Endothelial cell of umbilical vein (primary cell): Measurements from ENCODE around the gene SLC27A6. TPM values are rescaled to one million over a fixed set of nuclear protein-coding genes. Genes with fewer than 3 reads are reported as not detected.

Experiments used
- BruUV-seq: library from RNA; stranded (reverse); fragments of 400-500 nt; replicated peaks from 2 replicates; lab custom pipeline; 2021; lab: Mats Ljungman, UMichigan
- CTCF ChIA-PET: fragments of 300-600, 350-600 bp; sonication (Branson Sonifier 250); formaldehyde crosslinking; loops from one replicate; lab custom pipeline; 2021; ENCODE audit warnings: antibody characterized with exemption, inconsistent platforms; lab: Charles Lee
- POLR2A ChIA-PET: fragments of 300-600, 350-600 bp; sonication (Branson Sonifier 250); formaldehyde crosslinking; loops from one replicate; lab custom pipeline; 2021; ENCODE audit warnings: antibody characterized with exemption, inconsistent platforms; lab: Charles Lee
- DNase-seq: peaks from one replicate; pipeline ENCODE4 v3.0.0-alpha.2; 2011; ENCODE audit warnings: low read depth, low spot score
- FAIRE-seq: peaks from 2 replicates; lab custom pipeline; 2011; peaks lifted over from hg19 to GRCh38; lab: Jason Lieb, UNC
- H2AFZ ChIP-seq: 2 replicates; pipeline ENCODE4 v1.6.0; 2012; ENCODE audit warnings: low read depth, low read length, control low read depth, inconsistent platforms
- H3K27ac ChIP-seq: 2 replicates; pipeline ENCODE4 v1.5.1; 2011; ENCODE audit warnings: low read depth, mild to moderate bottlenecking, control low read depth, low read length, moderate library complexity; ENCODE audit not compliant: insufficient read depth
- H3K27me3 ChIP-seq, 2 experiments: 2 replicates each; pipeline versions ENCODE4 v1.6.0 to v1.6.1; 2011; ENCODE audit warnings: low read length in 2 of 2, mixed read lengths in 1 of 2; ENCODE audit not compliant: control insufficient read depth in 2 of 2, insufficient read depth in 2 of 2
- H3K36me3 ChIP-seq, 2 experiments: 2 replicates in 1 of 2; 3 replicates in 1 of 2; pipeline ENCODE4 v1.5.1; 2011; ENCODE audit warnings: low read length in 2 of 2, mild to moderate bottlenecking in 1 of 2, moderate library complexity in 1 of 2; ENCODE audit not compliant: control insufficient read depth in 2 of 2, insufficient read depth in 2 of 2; ENCODE audit errors: extremely low read depth in 1 of 2
- H3K4me1 ChIP-seq: 3 replicates; pipeline ENCODE4 v1.5.1; 2011; ENCODE audit warnings: mild to moderate bottlenecking, low read length; ENCODE audit not compliant: control insufficient read depth, insufficient read depth; ENCODE audit errors: extremely low read depth
- H3K4me2 ChIP-seq: 2 replicates; pipeline ENCODE4 v1.6.1; 2011; ENCODE audit warnings: low read length, control low read depth, mixed read lengths; ENCODE audit not compliant: insufficient read depth
- H3K4me3 ChIP-seq, 3 experiments: fragments of 200-600 bp in 1 of 3; sonication (generic), shearing (Covaris generic) in 1 of 3; replicated peaks in 1 of 3; 2 replicates each; pipeline ENCODE4 v1.5.1; 2011 to 2016; ENCODE audit warnings: control low read depth in 3 of 3, low read length in 3 of 3, mild to moderate bottlenecking in 2 of 3, inconsistent platforms in 1 of 3, low read depth in 1 of 3, moderate library complexity in 1 of 3; ENCODE audit not compliant: insufficient read depth in 1 of 3
- H3K79me2 ChIP-seq: 2 replicates; pipeline ENCODE4 v1.6.0; 2012; ENCODE audit warnings: low read length, inconsistent platforms; ENCODE audit not compliant: control insufficient read depth, insufficient read depth
- H3K9ac ChIP-seq: replicated peaks from 2 replicates; pipeline ENCODE3; 2011; ENCODE audit warnings: low read length, control low read depth; ENCODE audit not compliant: insufficient read depth; ENCODE audit errors: extremely low read depth
- H3K9me1 ChIP-seq: replicated peaks from 3 replicates; pipeline ENCODE4 v1.6.0; 2011; ENCODE audit warnings: mild to moderate bottlenecking, low read length; ENCODE audit not compliant: control insufficient read depth, insufficient read depth; ENCODE audit errors: extremely low read depth
- H3K9me3 ChIP-seq: replicated peaks from 2 replicates; pipeline ENCODE4 v1.5.1; 2012; ENCODE audit warnings: low read length, inconsistent platforms; ENCODE audit not compliant: control insufficient read depth, insufficient read depth
- H4K20me1 ChIP-seq: replicated peaks from 2 replicates; pipeline ENCODE3; 2011; ENCODE audit warnings: mild to moderate bottlenecking, low read length; ENCODE audit not compliant: control insufficient read depth, insufficient read depth; ENCODE audit errors: extremely low read depth
- EZH2 ChIP-seq: IDR thresholded peaks from 2 replicates; pipeline ENCODE4 v1.6.1; 2012; ENCODE audit warnings: borderline replicate concordance, low read depth, mild to moderate bottlenecking, moderate library complexity, low read length, inconsistent platforms; ENCODE audit not compliant: severe bottlenecking
- FOS ChIP-seq: IDR thresholded peaks from 2 replicates; pipeline ENCODE4 v1.6.1; 2011; ENCODE audit warnings: mild to moderate bottlenecking, low read length, moderate library complexity, borderline replicate concordance; ENCODE audit not compliant: insufficient read depth
- GATA2 ChIP-seq: IDR thresholded peaks from 2 replicates; pipeline ENCODE4 v1.7.0; 2011; ENCODE audit warnings: low read depth, mild to moderate bottlenecking, moderate library complexity, mixed read lengths, low read length; ENCODE audit not compliant: insufficient read length, insufficient read depth
- JUN ChIP-seq: IDR thresholded peaks from 2 replicates; pipeline ENCODE4 v1.6.1; 2011; ENCODE audit warnings: borderline replicate concordance, low read depth; ENCODE audit not compliant: insufficient read length, insufficient read depth
- MYC ChIP-seq: IDR thresholded peaks from one replicate; pipeline ENCODE4 v1.6.1; 2011; ENCODE audit warnings: mild to moderate bottlenecking, low read depth, low read length
- POLR2A ChIP-seq: IDR thresholded peaks from 2 replicates; pipeline ENCODE4 v1.6.1; 2012; ENCODE audit warnings: low read depth, mild to moderate bottlenecking, control low read depth, low read length
- POLR2AphosphoS5 ChIP-seq: IDR thresholded peaks from 2 replicates; pipeline ENCODE4 v1.6.1; 2012; ENCODE audit warnings: low read depth, mild to moderate bottlenecking, control low read depth, low read length, moderate library complexity; ENCODE audit not compliant: insufficient read depth
- dilution Hi-C: fragments of 300-500 bp; cut with MboI; formaldehyde crosslinking; loops from one replicate; pipeline ENCODE4 v1.15.0; 2019; ENCODE audit warnings: low sequenced_read_pairs; ENCODE audit not compliant: extremely low pct_ligation_motif_present
- intact Hi-C: fragments of 100-400 bp; cut with micrococcal nuclease; formaldehyde crosslinking; loops from one replicate; pipeline ENCODE4 v1.10.0; 2022
- polyA plus RNA-seq, 4 experiments: library from polyadenylated mRNA; depleted of rRNA in 3 of 4; stranded (reverse) in 3 of 4; unstranded in 1 of 4; fragments of >200 nt; gene quantifications; 2 replicates each; pipeline versions ENCODE4 v1.2.1 to v1.2.3, GENCODE V29; 2011 to 2012; ENCODE audit warnings: missing spikeins in 1 of 4
- total RNA-seq: library from RNA; stranded (reverse); gene quantifications from 2 replicates; pipeline ENCODE4 v1.2.3, GENCODE V29; 2021
- TF ChIP-seq, protein P1 (sequence below), 2 donors: IDR thresholded peaks; 1 replicate in 1 of 2; 2 replicates in 1 of 2; pipeline ENCODE4 v1.5.1; 2011; ENCODE audit warnings: low read length in 2 of 2, mild to moderate bottlenecking in 2 of 2, moderate library complexity in 2 of 2, control low read depth in 1 of 2, inconsistent platforms in 1 of 2, low read depth in 1 of 2; ENCODE audit not compliant: insufficient read depth in 1 of 2; ENCODE audit errors: extremely low read depth in 1 of 2
- TF ChIP-seq, protein P2 (sequence below): IDR thresholded peaks from 2 replicates; pipeline ENCODE4 v1.6.1; 2011; ENCODE audit not compliant: insufficient read depth, insufficient read length

Gene SLC27A6
- total and polyA plus RNA-seq, 2 donors (not counting 3 experiments of a cell fraction or from before 2014, with no cell fraction given) = 0.10 TPM; not detected in 1

GRCh38 chr5:129069292-129069691, 104.0 kb downstream of the SLC27A6 start:
- Histone ChIP-seq H3K9ac (no peak overlapping the region), H3K9me1 (no peaks in the 10 kb centered on the region), H2AFZ (no peak overlapping the region), H3K9me3 (no peaks in the 10 kb centered on the region), H3K79me2 (no peaks in the 10 kb centered on the region), H3K27me3 (no peaks in the 10 kb centered on the region), H3K36me3 (no peaks in the 10 kb centered on the region), H4K20me1 (no peaks in the 10 kb centered on the region), H3K4me3 (no peak overlapping the region), H3K4me1 (no peaks in the 10 kb centered on the region), H3K4me2 (no peak overlapping the region), H3K27ac (no peak overlapping the region)
- no TSS peak for BruUV-seq
- intact Hi-C loops = no loop called here
- CTCF ChIA-PET = no interaction called here
- dilution Hi-C loops = no loop called here
- no peak for DNase-seq
- no peak for FAIRE-seq
- no peak for TF ChIP-seq EZH2
- TF ChIP-seq JUN = no peak
- TF ChIP-seq MYC = no peak
- no peak for TF ChIP-seq GATA2
- no peak for TF ChIP-seq FOS
- TF ChIP-seq, protein P1, sequence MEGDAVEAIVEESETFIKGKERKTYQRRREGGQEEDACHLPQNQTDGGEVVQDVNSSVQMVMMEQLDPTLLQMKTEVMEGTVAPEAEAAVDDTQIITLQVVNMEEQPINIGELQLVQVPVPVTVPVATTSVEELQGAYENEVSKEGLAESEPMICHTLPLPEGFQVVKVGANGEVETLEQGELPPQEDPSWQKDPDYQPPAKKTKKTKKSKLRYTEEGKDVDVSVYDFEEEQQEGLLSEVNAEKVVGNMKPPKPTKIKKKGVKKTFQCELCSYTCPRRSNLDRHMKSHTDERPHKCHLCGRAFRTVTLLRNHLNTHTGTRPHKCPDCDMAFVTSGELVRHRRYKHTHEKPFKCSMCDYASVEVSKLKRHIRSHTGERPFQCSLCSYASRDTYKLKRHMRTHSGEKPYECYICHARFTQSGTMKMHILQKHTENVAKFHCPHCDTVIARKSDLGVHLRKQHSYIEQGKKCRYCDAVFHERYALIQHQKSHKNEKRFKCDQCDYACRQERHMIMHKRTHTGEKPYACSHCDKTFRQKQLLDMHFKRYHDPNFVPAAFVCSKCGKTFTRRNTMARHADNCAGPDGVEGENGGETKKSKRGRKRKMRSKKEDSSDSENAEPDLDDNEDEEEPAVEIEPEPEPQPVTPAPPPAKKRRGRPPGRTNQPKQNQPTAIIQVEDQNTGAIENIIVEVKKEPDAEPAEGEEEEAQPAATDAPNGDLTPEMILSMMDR (IDR thresholded peaks at IDR 0.05; ENCODE audit: extremely low read depth in 1 of 2, insufficient read depth in 1 of 2, low read depth in 1 of 2, low read length in 2 of 2) = no peak
- TF ChIP-seq, protein P2, sequence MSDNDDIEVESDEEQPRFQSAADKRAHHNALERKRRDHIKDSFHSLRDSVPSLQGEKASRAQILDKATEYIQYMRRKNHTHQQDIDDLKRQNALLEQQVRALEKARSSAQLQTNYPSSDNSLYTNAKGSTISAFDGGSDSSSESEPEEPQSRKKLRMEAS = no peak
- no peak for TF ChIP-seq POLR2A
- TF ChIP-seq POLR2AphosphoS5 = no peak
- POLR2A ChIA-PET = no interaction called here
